Raji (cell line): ENCODE data around the gene EOMES.

Experiments used
- POLR2A ChIP-seq: IDR thresholded peaks from 2 replicates; pipeline ENCODE4 v1.6.1; 2011; ENCODE audit warnings: low read depth, low read length, control low read depth; ENCODE audit not compliant: insufficient read depth

EOMES gene

GRCh38 chr3:27724459-27725197, 2.5 kb upstream of the EOMES start:
- no peak for TF ChIP-seq POLR2A

- TF ChIP-seq POLR2A: no peak
Observed at GRCh38 chr3:27723815-27724458, 1.8 kb upstream of the EOMES start.

- TF ChIP-seq POLR2A: no peak
Observed at GRCh38 chr3:27723456-27723814, 1.3 kb upstream of the EOMES start.

- no peak for TF ChIP-seq POLR2A
Observed at GRCh38 chr3:27723001-27723445, 900 bp upstream of the EOMES start.

GRCh38 chr3:27720899-27721716, 1.0 kb downstream of the EOMES start:
- TF ChIP-seq POLR2A: no peak

- TF ChIP-seq POLR2A: no peak
Observed at GRCh38 chr3:27719314-27720003, 2.7 kb downstream of the EOMES start.

GRCh38 chr3:27718459-27718858, 3.7 kb downstream of the EOMES start:
- no peak for TF ChIP-seq POLR2A

- TF ChIP-seq POLR2A: no peak
Observed at GRCh38 chr3:27717200-27717852, 4.8 kb downstream of the EOMES start.

GRCh38 chr3:27716309-27716708, 5.8 kb downstream of the EOMES start:
- TF ChIP-seq POLR2A: no peak

- TF ChIP-seq POLR2A: no peak
Observed at GRCh38 chr3:27715863-27716262, 6.3 kb downstream of the EOMES start.

GRCh38 chr3:27715454-27715806, 6.7 kb downstream of the EOMES start:
- TF ChIP-seq POLR2A: no peak

GRCh38 chr3:27714692-27715453, 7.2 kb downstream of the EOMES start:
- no peak for TF ChIP-seq POLR2A

- TF ChIP-seq POLR2A: no peak
Observed at GRCh38 chr3:27714146-27714526, 8.0 kb downstream of the EOMES start.
